Natural killer cell (primary cell): ENCODE data around the gene INCA1. TPM values are rescaled to one million over a fixed set of nuclear protein-coding genes. Genes with fewer than 3 reads are reported as not detected.

Source experiments
- ATAC-seq, 3 donors: fragments of 150-1000 bp in 2 of 3; fragments of 200-7000 bp in 1 of 3; cut with Tn5 transposase; 1 replicate in 1 of 3; 2 replicates in 2 of 3; pipeline ENCODE4 v1.10.0; 2021; ENCODE audit warnings: mild to moderate bottlenecking in 2 of 3, moderate library complexity in 2 of 3
- DNase-seq, 2 donors: peaks; one replicate each; pipeline versions ENCODE4 v3.0.0 to v3.0.0-alpha.2; 2013 to 2021; ENCODE audit warnings: mixed read lengths in 1 of 2
- H3K27ac ChIP-seq: one replicate; pipeline ENCODE4 v1.5.1; 2013; ENCODE audit warnings: mild to moderate bottlenecking, low read length
- H3K27me3 ChIP-seq: one replicate; pipeline ENCODE4 v1.6.1; 2013; ENCODE audit warnings: low read length; ENCODE audit not compliant: control insufficient read depth, insufficient read depth
- H3K36me3 ChIP-seq: one replicate; pipeline ENCODE4 v1.6.1; 2013; ENCODE audit warnings: low read length; ENCODE audit not compliant: control insufficient read depth, insufficient read depth
- H3K4me1 ChIP-seq: one replicate; pipeline ENCODE4 v1.6.1; 2013; ENCODE audit warnings: low read length; ENCODE audit not compliant: control insufficient read depth, insufficient read depth
- H3K4me3 ChIP-seq: one replicate; pipeline ENCODE4 v1.5.1; 2013; ENCODE audit warnings: low read length
- H3K9me3 ChIP-seq: one replicate; pipeline ENCODE4 v1.6.1; 2013; ENCODE audit warnings: low read length; ENCODE audit not compliant: control insufficient read depth, insufficient read depth
- H3K27ac Mint-ChIP-seq, 2 donors: one replicate each; pipeline ENCODE4 v1.8.0; 2022; ENCODE audit warnings: mild to moderate bottlenecking in 2 of 2, mixed read lengths in 2 of 2, moderate library complexity in 1 of 2
- H3K27me3 Mint-ChIP-seq, 2 donors: one replicate each; pipeline ENCODE4 v1.8.0; 2022; ENCODE audit warnings: low read depth in 2 of 2, mixed read lengths in 2 of 2
- H3K36me3 Mint-ChIP-seq: one replicate; pipeline ENCODE4 v1.8.0; 2022; ENCODE audit warnings: mixed read lengths
- H3K4me1 Mint-ChIP-seq, 2 donors: one replicate each; pipeline ENCODE4 v1.8.0; 2022; ENCODE audit warnings: mixed read lengths in 2 of 2
- H3K4me3 Mint-ChIP-seq: one replicate; pipeline ENCODE4 v1.8.0; 2022; ENCODE audit warnings: mild to moderate bottlenecking, moderate library complexity, mixed read lengths
- H3K9me3 Mint-ChIP-seq, 2 donors: one replicate each; pipeline ENCODE4 v1.8.0; 2022; ENCODE audit warnings: mixed read lengths in 2 of 2
- WGBS: methylation state at CpG from one replicate; pipeline ENCODE4 v1.1.7; 2013; ENCODE audit warnings: missing lambda C conversion rate; ENCODE audit not compliant: insufficient coverage; 5-methylcytosine and 5-hydroxymethylcytosine counted together
- intact Hi-C: fragments of 100-400 bp; cut with micrococcal nuclease; formaldehyde crosslinking; loops from one replicate; pipeline ENCODE4 v1.14.2; 2022
- total RNA-seq, 4 donors: library from RNA; stranded (reverse); fragments of 120-200 nt in 1 of 4; gene quantifications; one replicate each; pipeline versions ENCODE4 v1.2.3 to v1.2.4, GENCODE V29; 2013 to 2022
- TF ChIP-seq, protein P1 (sequence below): fragments of 200-600 bp; IDR thresholded peaks from one replicate; pipeline ENCODE4 v1.8.0; 2022; ENCODE audit warnings: antibody characterized with exemption

INCA1 gene
- total RNA-seq, 3 donors from 2014 or later (not counting 1 experiment from before 2014, with no cell fraction given), result 0.39 to 0.54 TPM; not detected in 1

DNA sequence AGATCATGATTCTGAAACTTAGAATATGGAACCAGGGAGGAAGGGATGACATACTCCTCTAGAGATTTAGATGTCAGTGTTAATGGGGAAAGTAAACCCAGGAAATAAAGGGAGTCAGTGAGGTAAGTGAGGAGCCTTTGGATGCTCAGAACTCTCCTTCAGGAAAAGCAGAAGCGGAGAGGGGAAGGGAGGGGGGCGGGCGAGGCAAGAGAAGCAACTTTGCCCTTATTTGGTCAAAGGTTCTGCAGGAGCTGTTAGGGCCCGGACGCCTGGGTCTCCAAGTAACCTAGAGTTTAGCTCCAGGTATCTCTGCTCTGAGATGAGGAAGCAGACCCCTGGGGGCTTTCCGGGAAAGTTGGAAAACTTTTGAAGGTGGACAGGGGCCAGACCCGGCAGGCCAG lies 50.3 kb downstream of the INCA1 start:
- no peaks in the 10 kb centered on the region for H3K9me3 ChIP-seq
- Mint-ChIP-seq H3K36me3 (peaks cover 14% of the 10 kb centered on the region), H3K9me3 (no peaks in the 10 kb centered on the region), H3K27me3 (peaks cover 0 to 2% of the 10 kb centered on the region in 2 donors), H3K4me3 (peak overlapping the region; percentile 91), H3K27ac (peak overlapping the region; percentile 87 to 93), H3K4me1 (peaks cover 63 to 71% of the 10 kb centered on the region in 2 donors)
- H3K4me1 ChIP-seq, result peaks cover 64% of the 10 kb centered on the region
- DNase-seq (no peak), ATAC-seq (no peak)
- H3K4me3 ChIP-seq, result peak overlapping the region; percentile 99
- H3K36me3 ChIP-seq, result peaks cover 50% of the 10 kb centered on the region
- peak overlapping the region; percentile 96 for H3K27ac ChIP-seq
- TF ChIP-seq, protein P1, sequence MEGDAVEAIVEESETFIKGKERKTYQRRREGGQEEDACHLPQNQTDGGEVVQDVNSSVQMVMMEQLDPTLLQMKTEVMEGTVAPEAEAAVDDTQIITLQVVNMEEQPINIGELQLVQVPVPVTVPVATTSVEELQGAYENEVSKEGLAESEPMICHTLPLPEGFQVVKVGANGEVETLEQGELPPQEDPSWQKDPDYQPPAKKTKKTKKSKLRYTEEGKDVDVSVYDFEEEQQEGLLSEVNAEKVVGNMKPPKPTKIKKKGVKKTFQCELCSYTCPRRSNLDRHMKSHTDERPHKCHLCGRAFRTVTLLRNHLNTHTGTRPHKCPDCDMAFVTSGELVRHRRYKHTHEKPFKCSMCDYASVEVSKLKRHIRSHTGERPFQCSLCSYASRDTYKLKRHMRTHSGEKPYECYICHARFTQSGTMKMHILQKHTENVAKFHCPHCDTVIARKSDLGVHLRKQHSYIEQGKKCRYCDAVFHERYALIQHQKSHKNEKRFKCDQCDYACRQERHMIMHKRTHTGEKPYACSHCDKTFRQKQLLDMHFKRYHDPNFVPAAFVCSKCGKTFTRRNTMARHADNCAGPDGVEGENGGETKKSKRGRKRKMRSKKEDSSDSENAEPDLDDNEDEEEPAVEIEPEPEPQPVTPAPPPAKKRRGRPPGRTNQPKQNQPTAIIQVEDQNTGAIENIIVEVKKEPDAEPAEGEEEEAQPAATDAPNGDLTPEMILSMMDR, result no peak
- no peaks in the 10 kb centered on the region for H3K27me3 ChIP-seq
- intact Hi-C loops, result loop anchor here (5.0 kb wide), 1 partner anchor 470 kb away; the partner anchor contains the start of gene NUP88
- 0% methylated on average over 7 of the region's 7 CpGs for WGBS

DNA sequence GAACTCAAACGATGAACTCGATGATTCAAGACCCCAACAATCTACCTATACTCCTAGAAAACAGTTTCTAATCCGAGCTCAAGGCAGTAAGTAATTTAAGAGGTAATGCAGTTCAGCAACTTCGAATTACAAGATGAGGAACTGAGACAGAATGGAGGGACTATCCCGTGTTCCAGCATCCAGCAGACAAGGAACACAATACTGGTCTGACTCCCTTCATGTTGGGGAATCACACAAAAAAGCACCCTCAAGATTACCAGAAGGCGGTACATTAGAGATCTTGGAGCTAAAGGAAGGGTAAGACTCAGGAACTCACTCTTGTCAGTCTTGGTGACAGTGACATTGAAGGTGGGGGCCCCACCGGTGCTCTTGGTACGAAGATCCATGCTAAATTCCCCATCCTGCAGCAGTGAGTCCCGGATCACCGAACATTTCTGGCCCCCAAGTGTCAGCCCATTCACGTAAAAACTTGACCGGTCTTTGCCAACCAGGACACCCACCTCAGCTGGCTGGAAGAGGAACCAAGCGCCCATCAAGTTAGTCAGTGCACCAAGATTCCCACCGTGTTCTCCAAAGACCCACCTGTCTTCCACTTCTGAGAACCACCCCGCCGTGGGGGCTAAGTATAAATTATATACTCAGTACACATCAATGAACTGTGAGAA lies 50.9 kb downstream of the INCA1 start:
- peaks cover 69 to 76% of the 10 kb centered on the region in 2 donors for H3K4me1 Mint-ChIP-seq
- 11% methylated on average over 12 of the region's 16 CpGs for WGBS
- intact Hi-C loops, result loop anchor here (5.0 kb wide), 1 partner anchor 471 kb away; the partner anchor contains the start of gene NUP88

DNA sequence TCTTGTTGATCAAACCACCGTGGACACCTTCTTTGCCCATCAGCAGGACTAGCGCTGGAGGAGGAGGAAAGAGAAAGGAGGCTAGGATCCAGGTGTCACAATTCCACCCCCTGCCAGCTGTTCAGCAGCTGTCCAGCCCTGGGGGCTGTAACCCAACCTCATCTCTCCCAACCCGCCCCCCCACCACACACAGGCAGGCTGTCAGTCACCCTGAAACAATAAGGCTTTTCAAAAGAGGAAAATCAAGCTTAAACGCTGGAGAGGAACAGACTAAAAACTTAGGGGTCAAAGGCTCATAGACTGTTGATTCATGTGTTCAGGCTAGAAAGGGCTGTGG lies 51.4 kb downstream of the INCA1 start:
- Histone ChIP-seq H3K36me3 (peaks cover 50% of the 10 kb centered on the region), H3K27ac (peak overlapping the region; percentile 96), H3K4me1 (peaks cover 71% of the 10 kb centered on the region), H3K27me3 (no peaks in the 10 kb centered on the region), H3K4me3 (peak overlapping the region; percentile 99), H3K9me3 (no peaks in the 10 kb centered on the region)
- peak overlapping the region; percentile 87 to 93 for H3K27ac Mint-ChIP-seq
- TF ChIP-seq, protein P1, result no peak
- intact Hi-C loops, result loop anchor here (2.0 to 5.0 kb wide), 2 partner anchors 45 to 471 kb away; partner anchors contain the start of gene NUP88
- 23% methylated on average over 4 of the region's 4 CpGs for WGBS
- H3K9me3 Mint-ChIP-seq, result no peaks in the 10 kb centered on the region
- ATAC-seq (no peak), DNase-seq (no peak)
- peaks cover 14% of the 10 kb centered on the region for H3K36me3 Mint-ChIP-seq
- H3K4me3 Mint-ChIP-seq, result peak overlapping the region; percentile 91
- peaks cover 0 to 2% of the 10 kb centered on the region in 2 donors for H3K27me3 Mint-ChIP-seq
- H3K4me1 Mint-ChIP-seq, result peaks cover 70 to 76% of the 10 kb centered on the region in 2 donors

More for the DNA sequence above, 50.9 kb downstream of the INCA1 start:
- DNase-seq (peak in 1 of 2 donors; percentile 29), ATAC-seq (no peak)
- Mint-ChIP-seq H3K36me3 (peaks cover 14% of the 10 kb centered on the region), H3K9me3 (no peaks in the 10 kb centered on the region), H3K27me3 (peaks cover 0 to 2% of the 10 kb centered on the region in 2 donors), H3K4me3 (peak overlapping the region; percentile 91), H3K27ac (peak overlapping the region; percentile 87 to 93)
- Histone ChIP-seq H3K9me3 (no peaks in the 10 kb centered on the region), H3K27ac (peak overlapping the region; percentile 96), H3K4me3 (peak overlapping the region; percentile 99), H3K4me1 (peaks cover 70% of the 10 kb centered on the region), H3K27me3 (no peaks in the 10 kb centered on the region), H3K36me3 (peaks cover 50% of the 10 kb centered on the region)
- TF ChIP-seq, protein P1, result no peak
